ENCODE data around the gene PRAMEF33.
"Not testable (repeated sequence)": the region's sequence is repeated elsewhere in the genome, so short reads cannot be mapped to it uniquely, and the experiment has no call there.

GRCh38 chr1:13356774-13357173 lies 53.4 kb downstream of the PRAMEF33 start:
- not testable (repeated sequence) for TF ChIP-seq ZFP3 (CRISPR knock-in tag; IDR thresholded peaks at IDR 0.05); PPARA (CRISPR knock-in tag; IDR thresholded peaks at IDR 0.05; ENCODE audit: borderline replicate concordance); OSR1 (CRISPR knock-in tag; IDR thresholded peaks at IDR 0.05); PATZ1 (CRISPR knock-in tag; IDR thresholded peaks at IDR 0.05; ENCODE audit: borderline replicate concordance); CREB5 (CRISPR knock-in tag; IDR thresholded peaks at IDR 0.05; ENCODE audit: low read depth); TOX (CRISPR knock-in tag; IDR thresholded peaks at IDR 0.05; ENCODE audit: borderline replicate concordance); ESRRG (CRISPR knock-in tag; IDR thresholded peaks at IDR 0.05); ARNTL (CRISPR knock-in tag; IDR thresholded peaks at IDR 0.05; ENCODE audit: borderline replicate concordance, low read depth); ISL1 (CRISPR knock-in tag; IDR thresholded peaks at IDR 0.05); TSHZ2 (CRISPR knock-in tag; IDR thresholded peaks at IDR 0.05); CSDC2 (CRISPR knock-in tag; IDR thresholded peaks at IDR 0.05); ZNF70 (CRISPR knock-in tag; IDR thresholded peaks at IDR 0.05); BACH2 (CRISPR knock-in tag; IDR thresholded peaks at IDR 0.05; ENCODE audit: borderline replicate concordance)

Measured in SK-N-SH treated with all-trans-retinoic acid at 6 μM for 48 hours (cell line).